GM12891 (cell line): Measurements from ENCODE around the gene CNIH3.

ENCODE experiments used
- DNase-seq: peaks from one replicate; pipeline ENCODE4 v3.0.0; 2011; ENCODE audit warnings: low spot score; ENCODE audit not compliant: insufficient read length
- FAIRE-seq: peaks from 2 replicates; lab custom pipeline; 2011; peaks lifted over from hg19 to GRCh38; lab: Jason Lieb, UNC
- PAX5 ChIP-seq: IDR thresholded peaks from 2 replicates; pipeline ENCODE4 v1.6.1; 2011; ENCODE audit warnings: low read length, moderate library complexity, mild to moderate bottlenecking; ENCODE audit not compliant: insufficient read depth, severe bottlenecking
- POLR2A ChIP-seq: IDR thresholded peaks from 2 replicates; pipeline ENCODE4 v1.6.1; 2011; ENCODE audit warnings: low read depth, low read length, control low read depth
- POLR2AphosphoS5 ChIP-seq: IDR thresholded peaks from 2 replicates; pipeline ENCODE4 v1.6.1; 2011; ENCODE audit warnings: low read depth, low read length, control low read depth
- POU2F2 ChIP-seq: IDR thresholded peaks from 2 replicates; pipeline ENCODE4 v1.6.1; 2011; ENCODE audit warnings: low read depth, mild to moderate bottlenecking, control low read depth, low read length, moderate library complexity
- SPI1 ChIP-seq: IDR thresholded peaks from 2 replicates; pipeline ENCODE4 v1.6.1; 2011; ENCODE audit warnings: low read depth, low read length, control low read depth
- TAF1 ChIP-seq: IDR thresholded peaks from 2 replicates; pipeline ENCODE4 v1.6.1; 2011; ENCODE audit warnings: low read depth, low read length, control low read depth

The CNIH3 gene

GRCh38 chr1:224733027-224733911, 117.2 kb downstream of the CNIH3 start:
- TF ChIP-seq SPI1 = no peak
- TF ChIP-seq POU2F2 = peak; percentile 89
- peak; percentile 93 for FAIRE-seq
- no peak for DNase-seq

GRCh38 chr1:224734261-224734935, 118.3 kb downstream of the CNIH3 start:
- TF ChIP-seq POLR2AphosphoS5 (no peak), POLR2A (no peak), TAF1 (no peak), SPI1 (no peak), POU2F2 (no peak), PAX5 (no peak)
- FAIRE-seq = no peak
- DNase-seq = no peak

- no peak for DNase-seq
- TF ChIP-seq SPI1 (no peak), POU2F2 (no peak), POLR2AphosphoS5 (no peak)
- peak; percentile 81 for FAIRE-seq
These were observed 119.0 kb downstream of the CNIH3 start for GRCh38 chr1:224735159-224735558.

- DNase-seq = no peak
- peak; percentile 66 for FAIRE-seq
- TF ChIP-seq POLR2A = no peak
- TF ChIP-seq PAX5 = no peak
- peak; percentile 80 for TF ChIP-seq SPI1
These were observed 120.7 kb downstream of the CNIH3 start for GRCh38 chr1:224736619-224737352.

- FAIRE-seq = no peak
- no peak for DNase-seq
- no peak for TF ChIP-seq TAF1
These were observed 121.2 kb downstream of the CNIH3 start for GRCh38 chr1:224737353-224737727.

- TF ChIP-seq TAF1 (no peak), POLR2AphosphoS5 (no peak), POLR2A (no peak), SPI1 (no peak), PAX5 (no peak), POU2F2 (no peak)
- FAIRE-seq = no peak
These were observed 123.3 kb downstream of the CNIH3 start for GRCh38 chr1:224739303-224739996.

GRCh38 chr1:224739997-224740684, 124.0 kb downstream of the CNIH3 start:
- DNase-seq = no peak
- FAIRE-seq = peak; percentile 96
- TF ChIP-seq PAX5 (no peak), SPI1 (peak; percentile 47), POLR2AphosphoS5 (no peak), POU2F2 (peak; percentile 79), POLR2A (no peak), TAF1 (no peak)

More at GRCh38 chr1:224739303-224739996, 123.3 kb downstream of the CNIH3 start:
- DNase-seq = no peak

GRCh38 chr1:224740685-224741052, 124.6 kb downstream of the CNIH3 start:
- no peak for TF ChIP-seq POLR2A
- TF ChIP-seq POLR2AphosphoS5 = no peak
- no peak for TF ChIP-seq POU2F2
- TF ChIP-seq SPI1 = no peak
- no peak for TF ChIP-seq PAX5
- TF ChIP-seq TAF1 = no peak
- FAIRE-seq (no peak), DNase-seq (no peak)

- no peak for DNase-seq
- FAIRE-seq = peak; percentile 28
- no peak for TF ChIP-seq POLR2AphosphoS5
- TF ChIP-seq POLR2A = no peak
- TF ChIP-seq POU2F2 = no peak
- no peak for TF ChIP-seq SPI1
- no peak for TF ChIP-seq TAF1
- no peak for TF ChIP-seq PAX5
These were observed 126.2 kb downstream of the CNIH3 start for GRCh38 chr1:224742349-224742748.
